Sigmoid colon (tissue), 7 donors: ENCODE results near the gene PEX5L. TPM values are rescaled to one million over a fixed set of nuclear protein-coding genes. Genes with fewer than 3 reads are reported as not detected.

Experiments used
- DNase-seq: peaks from one replicate; pipeline ENCODE4 v3.0.0-alpha.2; 2019
- H3K27ac ChIP-seq, 4 donors: fragments of 200-600 bp; sonication (generic); one replicate each; pipeline ENCODE4 v1.5.1; 2016 to 2019; ENCODE audit warnings: mild to moderate bottlenecking in 1 of 4
- H3K27me3 ChIP-seq, 3 donors: fragments of 200-600 bp; sonication (generic); one replicate each; pipeline ENCODE4 v1.5.1; 2019; ENCODE audit warnings: mild to moderate bottlenecking in 1 of 3
- H3K36me3 ChIP-seq, 4 donors: fragments of 200-600 bp; sonication (generic); one replicate each; pipeline ENCODE4 v1.5.1; 2016 to 2019
- H3K4me1 ChIP-seq, 4 donors: fragments of 200-600 bp; sonication (generic); one replicate each; pipeline ENCODE4 v1.5.1; 2017 to 2019
- H3K4me3 ChIP-seq, 4 donors: fragments of 200-600 bp; sonication (generic); one replicate each; pipeline ENCODE4 v1.5.1; 2017 to 2019; ENCODE audit warnings: mild to moderate bottlenecking in 2 of 4, moderate library complexity in 1 of 4
- H3K9me3 ChIP-seq, 4 donors: fragments of 200-600 bp in 3 of 4; sonication (generic) in 3 of 4; one replicate each; pipeline versions ENCODE4 v1.5.1 to v1.6.1; 2013 to 2019
- CTCF ChIP-seq, 4 experiments: fragments of 450-650 bp in 3 of 4; fragments of 200-600 bp in 1 of 4; IDR thresholded peaks; one replicate each; pipeline ENCODE4 v1.5.1; 2016 to 2019; ENCODE audit warnings: antibody characterized with exemption in 4 of 4, mild to moderate bottlenecking in 3 of 4, moderate library complexity in 2 of 4
- EP300 ChIP-seq, 4 donors: sonication (generic); formaldehyde crosslinking; IDR thresholded peaks; one replicate each; pipeline ENCODE4 v1.6.1; 2017; ENCODE audit warnings: antibody characterized with exemption in 4 of 4
- POLR2A ChIP-seq, 2 donors: fragments of 450-650 bp; IDR thresholded peaks; one replicate each; pipeline ENCODE4 v1.6.1; 2016; ENCODE audit warnings: antibody characterized with exemption in 2 of 2, mild to moderate bottlenecking in 2 of 2, moderate library complexity in 2 of 2
- POLR2AphosphoS5 ChIP-seq, 4 donors: sonication (generic); formaldehyde crosslinking; IDR thresholded peaks; one replicate each; pipeline ENCODE4 v1.6.1; 2017; ENCODE audit warnings: antibody characterized with exemption in 4 of 4
- WGBS, 2 donors: extraction: QIAGEN DNeasy Blood & Tissue Kit; methylation state at CpG; one replicate each; pipeline ENCODE4 v1.1.7; 2013; 5-methylcytosine and 5-hydroxymethylcytosine counted together
- intact Hi-C: fragments of 100-400 bp; cut with DNase I; formaldehyde crosslinking; loops from one replicate; pipeline ENCODE4 v1.15.1; 2023
- polyA plus RNA-seq, 3 donors: library from polyadenylated mRNA; stranded (reverse); fragments of 200-250 nt; gene quantifications; one replicate each; pipeline ENCODE4 v1.2.3, GENCODE V29; 2013
- total RNA-seq, 4 donors: library from RNA; depleted of rRNA; stranded (reverse); fragments of >200 nt; gene quantifications; one replicate each; pipeline ENCODE4 v1.1.0, GENCODE V29; 2016
- donor health status: healthy with polysubstance abuse.
- donor health status: Bipolar disorder and iron deficiency.
- donor health status: healthy.

PEX5L gene
- total and polyA plus RNA-seq, 7 donors, result 0.12 to 2.4 (median 0.32) TPM; not detected in 3

- TF ChIP-seq EP300 (IDR thresholded peaks at IDR 0.05), result no peak
- TF ChIP-seq POLR2A (IDR thresholded peaks at IDR 0.05), result no peak
- TF ChIP-seq CTCF (IDR thresholded peaks at IDR 0.05), result no peak
- no peak for TF ChIP-seq POLR2AphosphoS5 (IDR thresholded peaks at IDR 0.05)
- no peak overlapping the region for H3K27ac ChIP-seq
- no peak for DNase-seq
- no peak overlapping the region for H3K4me3 ChIP-seq
- no peaks in the 10 kb centered on the region for H3K27me3 ChIP-seq
- no peaks in the 10 kb centered on the region for H3K36me3 ChIP-seq
- H3K9me3 ChIP-seq, result no peaks in the 10 kb centered on the region
- intact Hi-C loops, result no loop called here
- WGBS, 2 donors, result 47 to 74% methylated on average over 4 of the region's 4 CpGs
- no peaks in the 10 kb centered on the region for H3K4me1 ChIP-seq
Observed at GRCh38 chr3:180000500-180000899, 36.2 kb downstream of the PEX5L start.

GRCh38 chr3:179995406-179995805 is 41.3 kb downstream of the PEX5L start:
- WGBS, 2 donors, result 54 to 68% methylated on average over 2 of the region's 2 CpGs
- Histone ChIP-seq H3K36me3 (no peaks in the 10 kb centered on the region), H3K4me3 (no peak overlapping the region), H3K9me3 (no peaks in the 10 kb centered on the region), H3K27ac (no peak overlapping the region), H3K27me3 (no peaks in the 10 kb centered on the region), H3K4me1 (no peaks in the 10 kb centered on the region)
- no peak for TF ChIP-seq EP300 (IDR thresholded peaks at IDR 0.05)
- no peak for TF ChIP-seq POLR2AphosphoS5 (IDR thresholded peaks at IDR 0.05)
- no peak for TF ChIP-seq POLR2A (IDR thresholded peaks at IDR 0.05)
- TF ChIP-seq CTCF (IDR thresholded peaks at IDR 0.05), result no peak
- intact Hi-C loops, result no loop called here
- no peak for DNase-seq

GRCh38 chr3:179991883-179992282 is 44.9 kb downstream of the PEX5L start:
- intact Hi-C loops, result no loop called here
- WGBS, 2 donors, result 82 to 97% methylated on average over 1 of the region's 1 CpG

GRCh38 chr3:179991104-179991503 is 45.6 kb downstream of the PEX5L start:
- Histone ChIP-seq H3K4me1 (no peaks in the 10 kb centered on the region), H3K4me3 (no peak overlapping the region), H3K27ac (no peak overlapping the region), H3K9me3 (no peaks in the 10 kb centered on the region), H3K27me3 (no peaks in the 10 kb centered on the region), H3K36me3 (no peaks in the 10 kb centered on the region)
- DNase-seq, result no peak
- TF ChIP-seq CTCF (IDR thresholded peaks at IDR 0.05) (no peak), POLR2AphosphoS5 (IDR thresholded peaks at IDR 0.05) (no peak), EP300 (IDR thresholded peaks at IDR 0.05) (no peak), POLR2A (IDR thresholded peaks at IDR 0.05) (no peak)
- intact Hi-C loops, result no loop called here
- WGBS, 2 donors, result 53 to 70% methylated on average over 4 of the region's 4 CpGs

More at GRCh38 chr3:179991883-179992282, 44.9 kb downstream of the PEX5L start:
- H3K4me1 ChIP-seq, result no peaks in the 10 kb centered on the region
- TF ChIP-seq POLR2AphosphoS5 (IDR thresholded peaks at IDR 0.05) (no peak), CTCF (IDR thresholded peaks at IDR 0.05) (no peak), EP300 (IDR thresholded peaks at IDR 0.05) (no peak), POLR2A (IDR thresholded peaks at IDR 0.05) (no peak)
- no peak overlapping the region for H3K4me3 ChIP-seq
- no peak for DNase-seq
- no peaks in the 10 kb centered on the region for H3K27me3 ChIP-seq
- H3K27ac ChIP-seq, result no peak overlapping the region
- no peaks in the 10 kb centered on the region for H3K9me3 ChIP-seq
- H3K36me3 ChIP-seq, result no peaks in the 10 kb centered on the region

GRCh38 chr3:179981646-179982045 is 55.1 kb downstream of the PEX5L start:
- TF ChIP-seq EP300 (IDR thresholded peaks at IDR 0.05), result no peak
- no peak for TF ChIP-seq POLR2AphosphoS5 (IDR thresholded peaks at IDR 0.05)
- TF ChIP-seq POLR2A (IDR thresholded peaks at IDR 0.05), result no peak
- TF ChIP-seq CTCF (IDR thresholded peaks at IDR 0.05), result no peak
- Histone ChIP-seq H3K36me3 (no peaks in the 10 kb centered on the region), H3K27me3 (no peaks in the 10 kb centered on the region), H3K27ac (no peak overlapping the region), H3K9me3 (no peaks in the 10 kb centered on the region), H3K4me1 (no peaks in the 10 kb centered on the region), H3K4me3 (no peak overlapping the region)
- DNase-seq, result no peak
- intact Hi-C loops, result no loop called here
